CD4-positive, CD25-positive, alpha-beta regulatory T cell (primary cell): ENCODE measurements around the gene APOBEC3G. TPM values are rescaled to one million over a fixed set of nuclear protein-coding genes. Genes with fewer than 3 reads are reported as not detected.

Experiments used
- ATAC-seq, 2 donors: fragments of 150-1000 bp; cut with Tn5 transposase; one replicate each; pipeline ENCODE4 v1.10.0; 2021; ENCODE audit warnings: low read depth in 2 of 2, moderate number of reproducible peaks in 2 of 2, moderate library complexity in 1 of 2
- DNase-seq, 3 donors: peaks; one replicate each; pipeline versions ENCODE4 v3.0.0 to v3.0.0-alpha.2; 2012 to 2022; ENCODE audit warnings: mixed read lengths in 1 of 3
- H3K27ac ChIP-seq: one replicate; pipeline ENCODE4 v1.7.0; 2013; ENCODE audit warnings: mild to moderate bottlenecking, low read length; ENCODE audit not compliant: insufficient read depth, poor library complexity, severe bottlenecking
- H3K27me3 ChIP-seq: one replicate; pipeline ENCODE4 v1.7.0; 2013; ENCODE audit warnings: low read length; ENCODE audit not compliant: control insufficient read depth, insufficient read depth
- H3K36me3 ChIP-seq: one replicate; pipeline ENCODE4 v1.7.0; 2013; ENCODE audit warnings: mild to moderate bottlenecking, low read length, moderate library complexity; ENCODE audit not compliant: control insufficient read depth, insufficient read depth
- H3K4me1 ChIP-seq: 2 replicates; pipeline ENCODE4 v1.7.0; 2013; ENCODE audit warnings: mild to moderate bottlenecking, low read length; ENCODE audit not compliant: insufficient read depth, control insufficient read depth, poor library complexity, severe bottlenecking
- H3K4me3 ChIP-seq: one replicate; pipeline ENCODE4 v1.7.0; 2013; ENCODE audit warnings: low read depth, mild to moderate bottlenecking, low read length, moderate library complexity
- H3K9me3 ChIP-seq, 2 experiments: 1 replicate in 1 of 2; 2 replicates in 1 of 2; pipeline ENCODE4 v1.7.0; 2013; ENCODE audit warnings: low read length in 2 of 2, mild to moderate bottlenecking in 1 of 2, moderate library complexity in 1 of 2; ENCODE audit not compliant: control insufficient read depth in 2 of 2
- H3K27ac Mint-ChIP-seq, 3 donors: one replicate each; pipeline ENCODE4 v1.8.0; 2020 to 2022; ENCODE audit warnings: mild to moderate bottlenecking in 3 of 3, mixed read lengths in 3 of 3, moderate library complexity in 2 of 3
- H3K27me3 Mint-ChIP-seq: one replicate; pipeline ENCODE4 v1.8.0; 2022; ENCODE audit warnings: mild to moderate bottlenecking, mixed read lengths
- H3K36me3 Mint-ChIP-seq: one replicate; pipeline ENCODE4 v1.8.0; 2020; ENCODE audit warnings: mixed read lengths
- H3K4me1 Mint-ChIP-seq, 4 donors: one replicate each; pipeline ENCODE4 v1.8.0; 2020 to 2022; ENCODE audit warnings: mixed read lengths in 4 of 4, mild to moderate bottlenecking in 1 of 4
- H3K4me3 Mint-ChIP-seq, 4 donors: one replicate each; pipeline ENCODE4 v1.8.0; 2020 to 2022; ENCODE audit warnings: mild to moderate bottlenecking in 4 of 4, mixed read lengths in 4 of 4, moderate library complexity in 3 of 4
- H3K9me3 Mint-ChIP-seq, 7 donors: one replicate each; pipeline ENCODE4 v1.8.0; 2020 to 2022; ENCODE audit warnings: mixed read lengths in 7 of 7, mild to moderate bottlenecking in 3 of 7, moderate library complexity in 2 of 7
- polyA plus RNA-seq, 4 donors: library from polyadenylated mRNA; unstranded; fragments of 300-500 nt; fragmentation: Illumina TruSeq; gene quantifications; one replicate each; pipeline ENCODE4 v1.2.3, GENCODE V29; 2021
- total RNA-seq: library from RNA; stranded (reverse); gene quantifications from one replicate; pipeline ENCODE4 v1.2.3, GENCODE V29; 2022

APOBEC3G gene
- total and polyA plus RNA-seq, 5 donors from 2014 or later, result 49.0 to 105 (median 61.1) TPM

GRCh38 chr22:39109361-39109760 lies 32.3 kb downstream of the APOBEC3G start:
- ATAC-seq (no peak), DNase-seq (no peak)
- no peak overlapping the region for H3K27ac Mint-ChIP-seq
- H3K27ac ChIP-seq, result no peak overlapping the region
- no peak overlapping the region for H3K4me3 Mint-ChIP-seq
- no peaks in the 10 kb centered on the region for H3K9me3 Mint-ChIP-seq
- H3K4me1 ChIP-seq, result no peaks in the 10 kb centered on the region
- H3K36me3 ChIP-seq, result no peaks in the 10 kb centered on the region
- H3K9me3 ChIP-seq, result no peaks in the 10 kb centered on the region
- no peaks in the 10 kb centered on the region for H3K4me1 Mint-ChIP-seq
- no peaks in the 10 kb centered on the region for H3K27me3 Mint-ChIP-seq
- H3K36me3 Mint-ChIP-seq, result no peaks in the 10 kb centered on the region
- H3K4me3 ChIP-seq, result no peak overlapping the region
- no peaks in the 10 kb centered on the region for H3K27me3 ChIP-seq

GRCh38 chr22:39110631-39111561 lies 33.8 kb downstream of the APOBEC3G start:
- no peaks in the 10 kb centered on the region for H3K27me3 Mint-ChIP-seq
- no peaks in the 10 kb centered on the region for H3K9me3 Mint-ChIP-seq
- no peaks in the 10 kb centered on the region for H3K36me3 Mint-ChIP-seq
- Histone ChIP-seq H3K4me3 (no peak overlapping the region), H3K9me3 (no peaks in the 10 kb centered on the region), H3K4me1 (no peaks in the 10 kb centered on the region), H3K27me3 (no peaks in the 10 kb centered on the region), H3K27ac (no peak overlapping the region), H3K36me3 (no peaks in the 10 kb centered on the region)
- peak overlapping the region in 1 of 3 donors; percentile 15 for H3K27ac Mint-ChIP-seq
- H3K4me3 Mint-ChIP-seq, result no peak overlapping the region
- DNase-seq (no peak), ATAC-seq (no peak)
- H3K4me1 Mint-ChIP-seq, result peaks cover 2 to 9% (median 5%) of the 10 kb centered on the region in 4 donors

- peaks cover 16 to 32% (median 24%) of the 10 kb centered on the region in 4 donors for H3K4me1 Mint-ChIP-seq
- Histone ChIP-seq H3K9me3 (no peaks in the 10 kb centered on the region), H3K4me3 (no peak overlapping the region), H3K4me1 (peaks cover 27% of the 10 kb centered on the region), H3K27ac (no peak overlapping the region), H3K27me3 (no peaks in the 10 kb centered on the region), H3K36me3 (no peaks in the 10 kb centered on the region)
- ATAC-seq (no peak), DNase-seq (no peak)
- no peaks in the 10 kb centered on the region for H3K9me3 Mint-ChIP-seq
- H3K27ac Mint-ChIP-seq, result no peak overlapping the region
- H3K27me3 Mint-ChIP-seq, result no peaks in the 10 kb centered on the region
- no peaks in the 10 kb centered on the region for H3K36me3 Mint-ChIP-seq
- H3K4me3 Mint-ChIP-seq, result no peak overlapping the region
Observed at GRCh38 chr22:39114112-39114511, 37.0 kb downstream of the APOBEC3G start.

- H3K9me3 ChIP-seq, result no peaks in the 10 kb centered on the region
- H3K27me3 ChIP-seq, result no peaks in the 10 kb centered on the region
- DNase-seq (no peak), ATAC-seq (no peak)
- Mint-ChIP-seq H3K27me3 (no peaks in the 10 kb centered on the region), H3K36me3 (no peaks in the 10 kb centered on the region), H3K27ac (peak overlapping the region; percentile 27 to 74 (median 57)), H3K4me1 (peaks cover 16 to 32% (median 24%) of the 10 kb centered on the region in 4 donors), H3K4me3 (peak overlapping the region in 1 of 4 donors; percentile 33), H3K9me3 (no peaks in the 10 kb centered on the region)
- H3K4me1 ChIP-seq, result peaks cover 27% of the 10 kb centered on the region
- H3K27ac ChIP-seq, result no peak overlapping the region
- no peaks in the 10 kb centered on the region for H3K36me3 ChIP-seq
- no peak overlapping the region for H3K4me3 ChIP-seq
Observed at GRCh38 chr22:39115570-39115969, 38.5 kb downstream of the APOBEC3G start.

- no peaks in the 10 kb centered on the region for H3K36me3 Mint-ChIP-seq
- H3K4me1 Mint-ChIP-seq, result peaks cover 16 to 33% (median 25%) of the 10 kb centered on the region in 4 donors
- Histone ChIP-seq H3K27me3 (no peaks in the 10 kb centered on the region), H3K4me1 (peaks cover 27% of the 10 kb centered on the region), H3K27ac (peak overlapping the region; percentile 86), H3K4me3 (no peak overlapping the region), H3K36me3 (no peaks in the 10 kb centered on the region), H3K9me3 (no peaks in the 10 kb centered on the region)
- H3K4me3 Mint-ChIP-seq, result peak overlapping the region in 1 of 4 donors; percentile 33
- H3K9me3 Mint-ChIP-seq, result no peaks in the 10 kb centered on the region
- DNase-seq (no peak), ATAC-seq (no peak)
- peak overlapping the region; percentile 27 to 74 (median 57) for H3K27ac Mint-ChIP-seq
- no peaks in the 10 kb centered on the region for H3K27me3 Mint-ChIP-seq
Observed at GRCh38 chr22:39115977-39116621, 39.0 kb downstream of the APOBEC3G start.

- Mint-ChIP-seq H3K9me3 (no peaks in the 10 kb centered on the region), H3K27me3 (no peaks in the 10 kb centered on the region), H3K4me3 (peak overlapping the region; percentile 50 to 81 (median 68)), H3K27ac (peak overlapping the region; percentile 88 to 93 (median 88)), H3K4me1 (peaks cover 20 to 42% (median 30%) of the 10 kb centered on the region in 4 donors), H3K36me3 (no peaks in the 10 kb centered on the region)
- ATAC-seq (peak; percentile 69 to 72), DNase-seq (peak; percentile 60 to 92 (median 76))
- H3K27me3 ChIP-seq, result no peaks in the 10 kb centered on the region
- no peaks in the 10 kb centered on the region for H3K36me3 ChIP-seq
- H3K4me1 ChIP-seq, result peaks cover 33% of the 10 kb centered on the region
- peak overlapping the region; percentile 68 for H3K4me3 ChIP-seq
- peak overlapping the region; percentile 86 for H3K27ac ChIP-seq
- no peaks in the 10 kb centered on the region for H3K9me3 ChIP-seq
Observed at GRCh38 chr22:39117585-39118191, 40.6 kb downstream of the APOBEC3G start.

- Mint-ChIP-seq H3K9me3 (no peaks in the 10 kb centered on the region), H3K27ac (peak overlapping the region in 2 of 3 donors; percentile 5 to 26), H3K4me1 (peaks cover 20 to 36% (median 24%) of the 10 kb centered on the region in 4 donors), H3K27me3 (no peaks in the 10 kb centered on the region), H3K36me3 (no peaks in the 10 kb centered on the region), H3K4me3 (no peak overlapping the region)
- ATAC-seq, result no peak
- Histone ChIP-seq H3K27me3 (no peaks in the 10 kb centered on the region), H3K9me3 (no peaks in the 10 kb centered on the region), H3K27ac (no peak overlapping the region), H3K4me1 (peaks cover 33% of the 10 kb centered on the region), H3K36me3 (no peaks in the 10 kb centered on the region), H3K4me3 (no peak overlapping the region)
- DNase-seq, result no peak
Observed at GRCh38 chr22:39120983-39121382, 43.9 kb downstream of the APOBEC3G start.
